ENCODE measurements around the gene AIF1. TPM values are rescaled to one million over a fixed set of nuclear protein-coding genes. Genes with fewer than 3 reads are reported as not detected.

AIF1 gene
- total RNA-seq, 1 experiment from 2014 or later: not detected

- Mint-ChIP-seq H3K27me3 (ENCODE audit: insufficient read depth, unreplicated experiment) (peaks cover 38% of the 10 kb centered on the region), H3K27ac (ENCODE audit: low read depth, unreplicated experiment) (no peak overlapping the region), H3K36me3 (ENCODE audit: insufficient read depth, unreplicated experiment) (no peaks in the 10 kb centered on the region), H3K4me3 (ENCODE audit: unreplicated experiment) (no peak overlapping the region), H3K9me3 (ENCODE audit: unreplicated experiment) (no peaks in the 10 kb centered on the region), H3K4me1 (ENCODE audit: insufficient read depth, unreplicated experiment) (peaks cover 6% of the 10 kb centered on the region)
- no TSS peak for BruUV-seq (replicated peaks)
- no peak for TF ChIP-seq CTCF (IDR thresholded peaks at IDR 0.05; ENCODE audit: unreplicated experiment)
- ChIA-PET CTCF (interaction anchor here (0.5 to 2.4 kb wide), 4 partner anchors 11 to 204 kb away, joined by 3 to 13 read pairs (median 6); no protein-coding TSS in a partner anchor), POLR2A (interaction anchor here (0.6 to 1.0 kb wide), 3 partner anchors 8 to 29 kb away, joined by 3 read pairs; partner anchors contain the start of gene DDX39B)
- DNase-seq (ENCODE audit: unreplicated experiment): no peak
- intact Hi-C loops (cut with micrococcal nuclease): no loop called here
Measured at GRCh38 chr6:31569861-31570536, 45.0 kb upstream of the AIF1 start.

- ChIA-PET POLR2A (no interaction called here), CTCF (interaction anchor here (18.9 kb wide), 1 partner anchor 25 kb away, joined by 215 read pairs; the partner anchor contains the start of gene NCR3)
- intact Hi-C loops (cut with micrococcal nuclease): no loop called here
- Mint-ChIP-seq H3K36me3 (ENCODE audit: insufficient read depth, unreplicated experiment) (peaks cover 7% of the 10 kb centered on the region), H3K4me1 (ENCODE audit: insufficient read depth, unreplicated experiment) (peaks cover 6% of the 10 kb centered on the region), H3K27ac (ENCODE audit: low read depth, unreplicated experiment) (no peak within 1 kb of the TSS), H3K4me3 (ENCODE audit: unreplicated experiment) (no peak within 1 kb of the TSS), H3K9me3 (ENCODE audit: unreplicated experiment) (no peaks in the 10 kb centered on the region), H3K27me3 (ENCODE audit: insufficient read depth, unreplicated experiment) (peaks cover 38% of the 10 kb centered on the region)
- BruUV-seq (replicated peaks): no TSS peak
- TF ChIP-seq CTCF (IDR thresholded peaks at IDR 0.05; ENCODE audit: unreplicated experiment): no peak
- no peak for DNase-seq (ENCODE audit: unreplicated experiment)
Measured at GRCh38 chr6:31572041-31572911, 42.8 kb upstream of the AIF1 start, which contains the start of gene LTA. TSS of gene LTA (plus strand) at chr6:31572289. CDS start at chr6:31572743, 454 bp downstream.

DNA sequence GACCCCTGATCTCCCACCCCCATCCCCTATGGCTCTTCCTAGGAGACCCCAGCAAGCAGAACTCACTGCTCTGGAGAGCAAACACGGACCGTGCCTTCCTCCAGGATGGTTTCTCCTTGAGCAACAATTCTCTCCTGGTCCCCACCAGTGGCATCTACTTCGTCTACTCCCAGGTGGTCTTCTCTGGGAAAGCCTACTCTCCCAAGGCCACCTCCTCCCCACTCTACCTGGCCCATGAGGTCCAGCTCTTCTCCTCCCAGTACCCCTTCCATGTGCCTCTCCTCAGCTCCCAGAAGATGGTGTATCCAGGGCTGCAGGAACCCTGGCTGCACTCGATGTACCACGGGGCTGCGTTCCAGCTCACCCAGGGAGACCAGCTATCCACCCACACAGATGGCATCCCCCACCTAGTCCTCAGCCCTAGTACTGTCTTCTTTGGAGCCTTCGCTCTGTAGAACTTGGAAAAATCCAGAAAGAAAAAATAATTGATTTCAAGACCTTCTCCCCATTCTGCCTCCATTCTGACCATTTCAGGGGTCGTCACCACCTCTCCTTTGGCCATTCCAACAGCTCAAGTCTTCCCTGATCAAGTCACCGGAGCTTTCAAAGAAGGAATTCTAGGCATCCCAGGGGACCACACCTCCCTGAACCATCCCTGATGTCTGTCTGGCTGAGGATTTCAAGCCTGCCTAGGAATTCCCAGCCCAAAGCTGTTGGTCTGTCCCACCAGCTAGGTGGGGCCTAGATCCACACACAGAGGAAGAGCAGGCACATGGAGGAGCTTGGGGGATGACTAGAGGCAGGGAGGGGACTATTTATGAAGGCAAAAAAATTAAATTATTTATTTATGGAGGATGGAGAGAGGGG is 41.6 kb upstream of the AIF1 start:
- DNase-seq (ENCODE audit: unreplicated experiment): no peak
- no peaks in the 10 kb centered on the region for H3K9me3 Mint-ChIP-seq (ENCODE audit: unreplicated experiment)
- ChIA-PET POLR2A (interaction anchor here (1.4 kb wide), 1 partner anchor 14 kb away, joined by 3 read pairs; no protein-coding TSS in a partner anchor), CTCF (interaction anchor here (1.2 to 18.9 kb wide), 3 partner anchors 14 to 32 kb away, joined by 4 to 215 read pairs (median 5); partner anchors contain the start of genes DDX39B and NCR3)
- no peak for TF ChIP-seq CTCF (IDR thresholded peaks at IDR 0.05; ENCODE audit: unreplicated experiment)
- no peak overlapping the region for H3K4me3 Mint-ChIP-seq (ENCODE audit: unreplicated experiment)
- BruUV-seq (replicated peaks): no TSS peak
- H3K4me1 Mint-ChIP-seq (ENCODE audit: insufficient read depth, unreplicated experiment): peaks cover 6% of the 10 kb centered on the region
- no peak overlapping the region for H3K27ac Mint-ChIP-seq (ENCODE audit: low read depth, unreplicated experiment)
- H3K36me3 Mint-ChIP-seq (ENCODE audit: insufficient read depth, unreplicated experiment): peaks cover 7% of the 10 kb centered on the region
- intact Hi-C loops (cut with micrococcal nuclease): no loop called here
- H3K27me3 Mint-ChIP-seq (ENCODE audit: insufficient read depth, unreplicated experiment): peaks cover 29% of the 10 kb centered on the region
